ENCODE measurements around the gene PRR5.

The PRR5 gene

DNA sequence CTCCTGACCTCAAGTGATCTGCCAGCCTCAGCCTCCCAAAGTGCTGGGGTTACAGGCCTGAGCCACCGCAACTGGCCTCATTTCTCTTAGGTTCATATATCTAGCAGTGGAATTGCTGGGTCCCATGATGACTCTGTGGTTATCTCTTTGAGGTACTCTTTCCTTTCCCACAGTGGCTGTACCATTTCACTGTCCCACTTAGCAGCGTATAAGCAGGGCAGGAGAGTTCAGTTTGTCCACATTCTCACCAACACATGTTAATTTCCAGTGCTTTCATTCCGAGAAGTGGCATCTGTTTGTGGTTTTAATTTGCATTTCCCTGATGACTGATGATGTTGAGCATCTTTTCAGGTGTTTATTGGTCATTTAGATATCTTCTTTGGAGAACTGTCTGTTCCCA lies 16.4 kb downstream of the PRR5 start:
- H3K4me1 ChIP-seq (ENCODE audit: control insufficient read depth, low read depth, low read length) = no peaks in the 10 kb centered on the region
- H3K4ac ChIP-seq (ENCODE audit: low read depth, low read length) = no peak overlapping the region
- H3K4me3 ChIP-seq (ENCODE audit: low read length) = no peak overlapping the region
- no peak overlapping the region for H2BK15ac ChIP-seq (replicated peaks; ENCODE audit: low read depth)
- no CpG with 5 or more reads among the region's 3 CpGs for WGBS (ENCODE audit: extremely low coverage, insufficient coverage, low lambda C conversion rate)
- H2AK5ac ChIP-seq (ENCODE audit: low read length) = no peak overlapping the region
- no peaks in the 10 kb centered on the region for H3K27me3 ChIP-seq (ENCODE audit: insufficient read depth, low read length, poor library complexity)
- H3K18ac ChIP-seq (ENCODE audit: low read length) = no peak overlapping the region
- H4K8ac ChIP-seq (ENCODE audit: low read depth, low read length) = no peak overlapping the region
- no peak overlapping the region for H3K27ac ChIP-seq (ENCODE audit: low read depth, low read length)
- DNase-seq = no peak
- H4K5ac ChIP-seq (ENCODE audit: low read length) = no peak overlapping the region
- H3K79me1 ChIP-seq (ENCODE audit: low read length) = no peaks in the 10 kb centered on the region
- no peak overlapping the region for H3K4me2 ChIP-seq (ENCODE audit: low read length)
- no peaks in the 10 kb centered on the region for H3K36me3 ChIP-seq (ENCODE audit: control insufficient read depth, insufficient read depth, low read length)
- no peak overlapping the region for H2BK120ac ChIP-seq (ENCODE audit: low read depth, low read length)
- H2BK5ac ChIP-seq (ENCODE audit: low read length) = no peak overlapping the region
- H3K56ac ChIP-seq (ENCODE audit: low read length) = no peak overlapping the region
- H3K9ac ChIP-seq (ENCODE audit: low read length) = no peak overlapping the region
- no peaks in the 10 kb centered on the region for H3K79me2 ChIP-seq (ENCODE audit: control insufficient read depth, insufficient read depth, low read length)
- no peak overlapping the region for H3K23ac ChIP-seq (ENCODE audit: low read length)

DNA sequence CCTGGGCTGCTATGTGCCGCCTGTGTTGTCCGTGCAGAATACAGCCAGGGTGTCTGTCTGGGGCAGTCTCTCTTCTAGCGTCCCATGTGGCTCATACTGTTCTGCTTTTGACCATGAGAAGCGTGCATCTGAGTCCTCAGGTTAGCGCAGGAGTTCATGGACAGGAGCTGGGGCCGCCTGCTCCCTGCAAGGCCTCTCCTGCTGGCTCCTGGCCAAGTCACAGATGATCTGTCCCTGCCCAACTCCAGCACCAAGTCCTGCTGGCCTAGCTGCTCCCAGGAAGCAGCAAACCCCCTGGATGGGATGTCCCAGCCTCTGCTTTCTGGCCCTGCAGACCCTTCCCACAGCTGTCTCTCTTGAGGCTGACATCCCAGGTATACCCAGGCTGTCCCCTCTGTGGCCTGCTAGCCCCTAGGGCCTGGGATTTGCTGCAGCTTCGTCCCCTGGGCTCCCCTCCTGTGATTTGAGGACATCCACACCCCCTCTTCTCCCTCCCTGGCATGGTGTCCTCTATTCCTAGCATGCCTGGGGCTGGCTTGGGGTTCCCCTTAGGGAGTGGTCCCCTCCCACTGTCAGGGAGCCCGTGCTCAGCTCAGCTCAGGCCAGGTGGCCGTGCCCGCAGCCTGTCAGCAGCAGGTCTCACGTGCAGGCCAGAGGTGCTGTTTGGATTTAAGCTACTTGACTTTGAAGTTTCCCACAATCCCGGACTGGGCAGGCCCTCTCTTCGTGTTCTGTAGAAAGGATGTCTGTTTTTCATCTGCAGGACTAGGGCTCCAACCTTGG lies 17.8 kb downstream of the PRR5 start:
- no peak overlapping the region for H3K56ac ChIP-seq (ENCODE audit: low read length)
- H4K5ac ChIP-seq (ENCODE audit: low read length) = no peak overlapping the region
- no peak overlapping the region for H2BK120ac ChIP-seq (ENCODE audit: low read depth, low read length)
- no CpG with 5 or more reads among the region's 13 CpGs for WGBS (ENCODE audit: extremely low coverage, insufficient coverage, low lambda C conversion rate)
- no peak overlapping the region for H2AK5ac ChIP-seq (ENCODE audit: low read length)
- no peak overlapping the region for H3K4me3 ChIP-seq (ENCODE audit: low read length)
- H3K27ac ChIP-seq (ENCODE audit: low read depth, low read length) = no peak overlapping the region
- no peak overlapping the region for H3K18ac ChIP-seq (ENCODE audit: low read length)
- H3K4me2 ChIP-seq (ENCODE audit: low read length) = no peak overlapping the region
- no peak for DNase-seq
- H2BK15ac ChIP-seq (replicated peaks; ENCODE audit: low read depth) = no peak overlapping the region
- no peak overlapping the region for H4K8ac ChIP-seq (ENCODE audit: low read depth, low read length)
- no peaks in the 10 kb centered on the region for H3K27me3 ChIP-seq (ENCODE audit: insufficient read depth, low read length, poor library complexity)
- H3K9ac ChIP-seq (ENCODE audit: low read length) = no peak overlapping the region
- no peaks in the 10 kb centered on the region for H3K79me2 ChIP-seq (ENCODE audit: control insufficient read depth, insufficient read depth, low read length)
- no peaks in the 10 kb centered on the region for H3K36me3 ChIP-seq (ENCODE audit: control insufficient read depth, insufficient read depth, low read length)
- H3K4ac ChIP-seq (ENCODE audit: low read depth, low read length) = no peak overlapping the region
- H3K4me1 ChIP-seq (ENCODE audit: control insufficient read depth, low read depth, low read length) = no peaks in the 10 kb centered on the region
- H2BK5ac ChIP-seq (ENCODE audit: low read length) = no peak overlapping the region
- no peak overlapping the region for H3K23ac ChIP-seq (ENCODE audit: low read length)
- H3K79me1 ChIP-seq (ENCODE audit: low read length) = no peaks in the 10 kb centered on the region

DNA sequence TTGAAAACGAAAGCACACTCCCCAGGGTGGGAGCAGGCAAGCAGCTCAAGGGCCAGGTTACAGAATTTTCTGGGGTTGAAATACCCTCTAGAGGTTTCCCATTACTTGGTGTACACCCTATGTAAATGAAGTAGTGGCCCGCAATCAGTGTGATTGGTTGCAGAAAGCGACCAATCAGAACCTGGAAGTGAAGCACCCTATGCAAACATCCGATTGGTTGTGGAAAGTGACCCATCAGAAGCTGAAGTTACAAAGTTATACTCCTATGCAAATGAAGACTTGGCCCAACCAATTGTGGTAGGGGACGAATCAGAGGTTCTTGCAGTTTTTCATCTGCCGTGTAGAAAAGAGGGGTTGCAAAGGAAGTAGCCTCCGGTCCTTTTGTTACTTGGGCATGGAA lies 19.2 kb downstream of the PRR5 start:
- no peak overlapping the region for H3K27ac ChIP-seq (ENCODE audit: low read depth, low read length)
- H3K79me1 ChIP-seq (ENCODE audit: low read length) = no peaks in the 10 kb centered on the region
- no peak overlapping the region for H2BK15ac ChIP-seq (replicated peaks; ENCODE audit: low read depth)
- no peak overlapping the region for H3K4me2 ChIP-seq (ENCODE audit: low read length)
- H2BK120ac ChIP-seq (ENCODE audit: low read depth, low read length) = no peak overlapping the region
- no peak overlapping the region for H4K5ac ChIP-seq (ENCODE audit: low read length)
- no peaks in the 10 kb centered on the region for H3K36me3 ChIP-seq (ENCODE audit: control insufficient read depth, insufficient read depth, low read length)
- no peak overlapping the region for H3K56ac ChIP-seq (ENCODE audit: low read length)
- H3K9ac ChIP-seq (ENCODE audit: low read length) = no peak overlapping the region
- no peak overlapping the region for H2AK5ac ChIP-seq (ENCODE audit: low read length)
- H3K4me3 ChIP-seq (ENCODE audit: low read length) = no peak overlapping the region
- WGBS (ENCODE audit: extremely low coverage, insufficient coverage, low lambda C conversion rate) = no CpG with 5 or more reads among the region's 7 CpGs
- H4K8ac ChIP-seq (ENCODE audit: low read depth, low read length) = no peak overlapping the region
- H3K79me2 ChIP-seq (ENCODE audit: control insufficient read depth, insufficient read depth, low read length) = no peaks in the 10 kb centered on the region
- H3K18ac ChIP-seq (ENCODE audit: low read length) = no peak overlapping the region
- H3K4me1 ChIP-seq (ENCODE audit: control insufficient read depth, low read depth, low read length) = no peaks in the 10 kb centered on the region
- H3K4ac ChIP-seq (ENCODE audit: low read depth, low read length) = no peak overlapping the region
- H2BK5ac ChIP-seq (ENCODE audit: low read length) = no peak overlapping the region
- no peaks in the 10 kb centered on the region for H3K27me3 ChIP-seq (ENCODE audit: insufficient read depth, low read length, poor library complexity)
- peak; percentile 56 for DNase-seq
- H3K23ac ChIP-seq (ENCODE audit: low read length) = no peak overlapping the region

DNA sequence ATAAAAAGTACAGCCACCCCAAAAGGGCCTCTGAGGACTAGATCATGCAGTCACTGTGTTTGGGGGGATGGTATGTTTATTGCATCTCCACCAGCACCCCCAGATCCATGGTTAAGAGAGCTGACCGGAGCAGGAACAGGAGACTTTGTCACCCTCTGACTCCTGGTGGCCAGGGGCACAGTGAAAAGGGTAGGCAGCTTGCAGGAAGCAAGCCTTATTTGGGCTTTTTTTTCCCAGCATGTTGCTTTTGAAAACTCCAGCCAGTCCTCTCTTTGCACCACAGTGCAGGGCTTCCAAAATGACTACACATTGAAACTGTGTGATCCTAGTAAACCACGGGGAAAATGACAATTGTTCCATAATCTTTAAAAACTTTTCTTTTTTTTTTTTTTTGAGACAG lies 20.6 kb downstream of the PRR5 start:
- Histone ChIP-seq H3K18ac (ENCODE audit: low read length) (no peak overlapping the region), H3K4ac (ENCODE audit: low read depth, low read length) (no peak overlapping the region), H3K23ac (ENCODE audit: low read length) (no peak overlapping the region), H2BK5ac (ENCODE audit: low read length) (no peak overlapping the region), H3K79me2 (ENCODE audit: control insufficient read depth, insufficient read depth, low read length) (no peaks in the 10 kb centered on the region), H3K4me2 (ENCODE audit: low read length) (no peak overlapping the region), H3K36me3 (ENCODE audit: control insufficient read depth, insufficient read depth, low read length) (no peaks in the 10 kb centered on the region), H4K8ac (ENCODE audit: low read depth, low read length) (no peak overlapping the region), H3K27ac (ENCODE audit: low read depth, low read length) (no peak overlapping the region), H3K4me1 (ENCODE audit: control insufficient read depth, low read depth, low read length) (no peaks in the 10 kb centered on the region), H3K9ac (ENCODE audit: low read length) (no peak overlapping the region), H3K4me3 (ENCODE audit: low read length) (no peak overlapping the region), H3K27me3 (ENCODE audit: insufficient read depth, low read length, poor library complexity) (no peaks in the 10 kb centered on the region), H3K56ac (ENCODE audit: low read length) (no peak overlapping the region), H2BK120ac (ENCODE audit: low read depth, low read length) (no peak overlapping the region), H2AK5ac (ENCODE audit: low read length) (no peak overlapping the region), H3K79me1 (ENCODE audit: low read length) (no peaks in the 10 kb centered on the region), H2BK15ac (replicated peaks; ENCODE audit: low read depth) (no peak overlapping the region), H4K5ac (ENCODE audit: low read length) (no peak overlapping the region)
- no peak for DNase-seq
- no CpG with 5 or more reads among the region's 2 CpGs for WGBS (ENCODE audit: extremely low coverage, insufficient coverage, low lambda C conversion rate)

DNA sequence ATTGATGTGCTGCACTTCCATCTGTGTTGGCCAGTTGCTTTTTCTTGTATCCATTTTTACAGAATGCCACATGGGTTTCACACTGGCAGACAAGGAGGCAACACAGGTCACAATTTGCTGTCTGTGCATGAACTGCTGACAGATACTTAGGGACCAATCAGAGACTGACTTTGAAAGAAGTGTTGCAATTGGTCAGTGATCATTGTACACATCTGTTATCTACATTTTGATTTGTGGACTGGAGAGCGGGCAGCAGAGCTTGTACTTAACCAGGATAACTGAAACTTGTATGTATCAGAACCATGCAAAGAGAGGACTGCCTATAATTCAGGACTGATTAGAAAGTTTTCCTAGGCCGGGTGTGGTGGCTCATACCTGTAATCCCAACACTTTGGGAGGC lies 21.8 kb downstream of the PRR5 start:
- no peak overlapping the region for H3K27ac ChIP-seq (ENCODE audit: low read depth, low read length)
- no peak overlapping the region for H2BK5ac ChIP-seq (ENCODE audit: low read length)
- DNase-seq = peak; percentile 62
- H3K79me2 ChIP-seq (ENCODE audit: control insufficient read depth, insufficient read depth, low read length) = no peaks in the 10 kb centered on the region
- no peak overlapping the region for H3K4me2 ChIP-seq (ENCODE audit: low read length)
- H3K36me3 ChIP-seq (ENCODE audit: control insufficient read depth, insufficient read depth, low read length) = no peaks in the 10 kb centered on the region
- no peak overlapping the region for H3K4me3 ChIP-seq (ENCODE audit: low read length)
- no peak overlapping the region for H3K9ac ChIP-seq (ENCODE audit: low read length)
- H2AK5ac ChIP-seq (ENCODE audit: low read length) = no peak overlapping the region
- no peaks in the 10 kb centered on the region for H3K4me1 ChIP-seq (ENCODE audit: control insufficient read depth, low read depth, low read length)
- H3K18ac ChIP-seq (ENCODE audit: low read length) = no peak overlapping the region
- H4K8ac ChIP-seq (ENCODE audit: low read depth, low read length) = no peak overlapping the region
- no peak overlapping the region for H3K4ac ChIP-seq (ENCODE audit: low read depth, low read length)
- H2BK15ac ChIP-seq (replicated peaks; ENCODE audit: low read depth) = no peak overlapping the region
- no peak overlapping the region for H3K23ac ChIP-seq (ENCODE audit: low read length)
- no CpG with 5 or more reads among the region's 2 CpGs for WGBS (ENCODE audit: extremely low coverage, insufficient coverage, low lambda C conversion rate)
- H2BK120ac ChIP-seq (ENCODE audit: low read depth, low read length) = no peak overlapping the region
- no peak overlapping the region for H4K5ac ChIP-seq (ENCODE audit: low read length)
- H3K27me3 ChIP-seq (ENCODE audit: insufficient read depth, low read length, poor library complexity) = no peaks in the 10 kb centered on the region
- H3K56ac ChIP-seq (ENCODE audit: low read length) = no peak overlapping the region
- H3K79me1 ChIP-seq (ENCODE audit: low read length) = no peaks in the 10 kb centered on the region

DNA sequence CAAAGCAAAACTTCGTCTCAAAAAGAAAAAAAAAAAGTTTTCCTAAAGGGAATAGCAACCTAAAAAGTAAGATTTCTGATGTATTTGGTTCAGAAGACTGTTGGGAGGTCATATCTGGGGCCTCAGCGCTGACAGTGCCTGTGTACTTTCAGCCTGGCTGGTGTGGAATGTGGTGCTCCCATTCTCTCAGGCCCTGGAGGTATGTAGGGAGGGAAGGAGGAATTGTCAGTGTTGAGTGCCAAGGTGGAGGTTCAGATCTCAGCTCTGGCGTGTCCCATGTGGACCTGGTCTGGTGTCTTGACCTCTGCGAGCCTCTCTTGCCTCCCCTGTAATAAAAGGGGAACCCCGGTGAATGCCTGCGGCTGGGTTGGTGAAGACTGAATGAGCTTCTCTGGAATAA lies 22.4 kb downstream of the PRR5 start:
- H3K27ac ChIP-seq (ENCODE audit: low read depth, low read length) = no peak overlapping the region
- H3K79me2 ChIP-seq (ENCODE audit: control insufficient read depth, insufficient read depth, low read length) = no peaks in the 10 kb centered on the region
- no peak overlapping the region for H4K5ac ChIP-seq (ENCODE audit: low read length)
- H3K4ac ChIP-seq (ENCODE audit: low read depth, low read length) = no peak overlapping the region
- H3K27me3 ChIP-seq (ENCODE audit: insufficient read depth, low read length, poor library complexity) = no peaks in the 10 kb centered on the region
- H3K79me1 ChIP-seq (ENCODE audit: low read length) = no peaks in the 10 kb centered on the region
- no peak overlapping the region for H2BK5ac ChIP-seq (ENCODE audit: low read length)
- no peak overlapping the region for H2AK5ac ChIP-seq (ENCODE audit: low read length)
- WGBS (ENCODE audit: extremely low coverage, insufficient coverage, low lambda C conversion rate) = no CpG with 5 or more reads among the region's 6 CpGs
- H3K4me3 ChIP-seq (ENCODE audit: low read length) = no peak overlapping the region
- H4K8ac ChIP-seq (ENCODE audit: low read depth, low read length) = no peak overlapping the region
- H3K9ac ChIP-seq (ENCODE audit: low read length) = no peak overlapping the region
- no peaks in the 10 kb centered on the region for H3K36me3 ChIP-seq (ENCODE audit: control insufficient read depth, insufficient read depth, low read length)
- no peak overlapping the region for H3K23ac ChIP-seq (ENCODE audit: low read length)
- H2BK120ac ChIP-seq (ENCODE audit: low read depth, low read length) = no peak overlapping the region
- H3K56ac ChIP-seq (ENCODE audit: low read length) = no peak overlapping the region
- H3K4me2 ChIP-seq (ENCODE audit: low read length) = no peak overlapping the region
- no peak overlapping the region for H2BK15ac ChIP-seq (replicated peaks; ENCODE audit: low read depth)
- H3K4me1 ChIP-seq (ENCODE audit: control insufficient read depth, low read depth, low read length) = no peaks in the 10 kb centered on the region
- no peak overlapping the region for H3K18ac ChIP-seq (ENCODE audit: low read length)
- peak; percentile 45 for DNase-seq
